Ovary (tissue), 3 donors: ENCODE data around the gene ME3.

Experiments
- EP300 ChIP-seq: sonication (generic); formaldehyde crosslinking; IDR thresholded peaks from one replicate; pipeline ENCODE4 v1.6.1; 2017; ENCODE audit warnings: antibody characterized with exemption
- POLR2A ChIP-seq: fragments of 450-650 bp; IDR thresholded peaks from one replicate; pipeline ENCODE4 v1.6.1; 2017; ENCODE audit warnings: antibody characterized with exemption, mild to moderate bottlenecking, moderate library complexity
- TF ChIP-seq, protein P1 (sequence below), 3 donors: fragments of 450-650 bp in 2 of 3; fragments of 200-600 bp in 1 of 3; IDR thresholded peaks; one replicate each; pipeline versions ENCODE4 v1.5.1 to v1.8.0; 2016 to 2022; ENCODE audit warnings: antibody characterized with exemption in 3 of 3, mild to moderate bottlenecking in 1 of 3
- donor health status: DM: no; HTN: no; CAD: no.

DNA sequence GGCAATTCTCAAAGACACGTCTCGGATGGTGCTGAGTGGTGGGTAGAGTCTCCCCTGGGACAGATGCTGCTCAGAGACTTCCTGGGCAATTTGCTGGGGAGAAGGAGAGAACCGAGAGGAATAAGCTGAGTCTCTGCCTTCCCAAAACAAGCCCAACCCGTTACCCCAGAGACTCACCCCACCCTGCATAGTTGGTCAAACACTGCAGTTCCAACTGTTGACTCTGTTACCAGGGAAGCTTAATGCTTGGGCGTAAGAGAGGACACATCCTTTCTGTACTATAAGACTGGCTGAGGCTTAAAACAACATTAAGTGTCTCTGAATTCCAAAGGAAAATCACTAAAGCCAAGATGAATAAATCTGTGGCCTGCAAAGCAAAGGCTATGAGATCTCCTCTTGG, 229.6 kb downstream of the ME3 start:
- no peak for TF ChIP-seq POLR2A
- TF ChIP-seq, protein P1, sequence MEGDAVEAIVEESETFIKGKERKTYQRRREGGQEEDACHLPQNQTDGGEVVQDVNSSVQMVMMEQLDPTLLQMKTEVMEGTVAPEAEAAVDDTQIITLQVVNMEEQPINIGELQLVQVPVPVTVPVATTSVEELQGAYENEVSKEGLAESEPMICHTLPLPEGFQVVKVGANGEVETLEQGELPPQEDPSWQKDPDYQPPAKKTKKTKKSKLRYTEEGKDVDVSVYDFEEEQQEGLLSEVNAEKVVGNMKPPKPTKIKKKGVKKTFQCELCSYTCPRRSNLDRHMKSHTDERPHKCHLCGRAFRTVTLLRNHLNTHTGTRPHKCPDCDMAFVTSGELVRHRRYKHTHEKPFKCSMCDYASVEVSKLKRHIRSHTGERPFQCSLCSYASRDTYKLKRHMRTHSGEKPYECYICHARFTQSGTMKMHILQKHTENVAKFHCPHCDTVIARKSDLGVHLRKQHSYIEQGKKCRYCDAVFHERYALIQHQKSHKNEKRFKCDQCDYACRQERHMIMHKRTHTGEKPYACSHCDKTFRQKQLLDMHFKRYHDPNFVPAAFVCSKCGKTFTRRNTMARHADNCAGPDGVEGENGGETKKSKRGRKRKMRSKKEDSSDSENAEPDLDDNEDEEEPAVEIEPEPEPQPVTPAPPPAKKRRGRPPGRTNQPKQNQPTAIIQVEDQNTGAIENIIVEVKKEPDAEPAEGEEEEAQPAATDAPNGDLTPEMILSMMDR (IDR thresholded peaks at IDR 0.05), result no peak
- TF ChIP-seq EP300, result no peak
